GM21447 (cell line): ENCODE results near the gene SLC44A5.
"Not testable (repeated sequence)": the region's sequence is repeated elsewhere in the genome, so short reads cannot be mapped to it uniquely, and the experiment has no call there.

Source experiments
- ATAC-seq: cut with Tn5 transposase; IDR thresholded peaks from one replicate; pipeline ENCODE4 v1.9.1; 2021; ENCODE audit not compliant: unreplicated experiment

SLC44A5 gene

GRCh38 chr1:75292013-75292412, 318.9 kb downstream of the SLC44A5 start:
- ATAC-seq, result no peak

DNA sequence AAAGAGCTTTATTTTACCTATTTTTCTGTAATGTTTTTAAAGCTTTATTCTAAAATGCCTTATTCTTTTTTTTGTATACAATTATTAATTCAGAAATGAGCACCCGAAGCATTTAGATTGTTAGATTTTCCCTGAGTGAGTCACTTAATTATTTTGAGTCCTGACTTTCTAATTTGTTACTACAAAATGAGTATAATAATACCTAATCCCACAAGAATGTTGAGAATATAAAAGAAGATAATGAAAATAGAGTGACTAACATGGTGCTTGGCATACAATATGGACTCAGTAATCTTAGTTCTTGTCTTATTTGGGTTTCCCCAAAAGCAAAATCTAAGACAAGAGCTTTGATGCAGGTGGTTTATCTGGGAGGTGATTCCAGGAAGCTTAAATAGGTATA, 334.5 kb downstream of the SLC44A5 start:
- ATAC-seq, result no peak

- ATAC-seq, result no peak
Observed at GRCh38 chr1:75275631-75276030, 335.3 kb downstream of the SLC44A5 start.

DNA sequence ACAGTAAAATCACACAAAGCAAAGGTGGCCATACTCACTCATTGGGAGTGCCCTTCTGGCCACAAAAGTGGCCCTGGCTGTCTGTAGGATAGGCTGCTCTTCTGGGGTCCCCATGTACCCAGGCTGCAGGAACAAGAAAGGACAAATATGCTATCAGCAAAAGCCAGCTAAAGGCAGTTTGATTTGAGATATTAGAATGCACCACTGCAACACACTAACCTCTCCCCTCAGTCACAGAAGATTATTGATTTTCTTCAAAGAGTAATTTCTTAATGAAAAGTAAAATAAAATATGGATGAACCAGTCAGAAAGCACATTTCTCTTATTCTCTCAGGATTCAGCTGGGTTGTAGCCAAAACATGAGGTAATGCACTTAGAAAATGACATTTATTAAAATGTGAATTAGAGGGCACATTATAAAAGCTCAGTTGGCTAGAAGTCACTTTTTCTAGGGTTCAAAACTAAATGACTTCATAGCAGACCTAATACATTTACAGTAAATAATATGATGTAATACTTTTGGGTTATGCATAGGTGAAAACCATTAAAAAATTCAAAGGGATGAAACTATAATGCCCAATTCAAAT, 335.9 kb downstream of the SLC44A5 start:
- ATAC-seq, result no peak

GRCh38 chr1:75273110-75273509, 337.8 kb downstream of the SLC44A5 start:
- ATAC-seq, result no peak

GRCh38 chr1:75265792-75266191, 345.1 kb downstream of the SLC44A5 start:
- ATAC-seq, result peak; percentile 69

GRCh38 chr1:75264112-75264511, 346.8 kb downstream of the SLC44A5 start:
- no peak for ATAC-seq

GRCh38 chr1:75263616-75264015, 347.3 kb downstream of the SLC44A5 start:
- not testable (repeated sequence) for ATAC-seq

DNA sequence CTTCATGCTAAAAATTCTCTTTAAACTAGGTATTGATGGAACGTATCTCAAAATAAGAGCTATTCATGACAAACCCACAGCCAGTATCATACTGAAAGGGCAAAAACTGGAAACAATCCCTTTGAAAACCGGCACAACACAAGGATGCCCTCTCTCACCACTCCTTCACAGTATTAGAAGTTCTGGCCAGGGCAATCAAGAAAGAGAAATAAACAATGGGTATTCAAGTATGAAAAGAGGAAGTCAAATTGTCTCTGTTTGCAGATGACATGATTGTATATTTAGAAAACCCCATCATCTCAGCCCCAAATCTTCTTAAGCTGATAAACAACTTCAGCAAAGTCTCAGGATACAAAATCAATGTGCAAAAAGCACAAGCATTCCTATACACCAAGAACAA, 349.0 kb downstream of the SLC44A5 start:
- not testable (repeated sequence) for ATAC-seq

DNA sequence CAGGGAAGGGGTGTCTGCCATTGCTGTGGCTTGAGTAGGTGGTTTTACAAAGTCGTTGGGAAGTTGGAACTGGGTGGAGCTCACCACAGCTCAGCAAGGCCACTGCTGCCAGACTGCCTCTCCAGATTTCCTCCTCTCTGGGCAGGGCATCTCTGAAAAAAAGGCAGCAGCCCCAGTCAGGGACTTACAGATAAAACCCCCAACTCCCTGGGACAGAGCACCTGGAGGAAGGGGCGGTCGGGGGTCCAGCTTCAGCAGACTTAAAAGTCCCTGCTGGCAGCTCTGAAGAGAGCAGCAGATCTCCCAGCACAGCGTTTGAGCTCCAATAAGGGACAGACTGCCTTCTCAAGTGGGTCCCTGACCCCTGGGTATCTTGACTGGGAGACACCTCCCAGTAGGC, 352.6 kb downstream of the SLC44A5 start:
- no peak for ATAC-seq

- no peak for ATAC-seq
Observed at GRCh38 chr1:75257424-75257823, 353.5 kb downstream of the SLC44A5 start.

GRCh38 chr1:75250114-75250513, 360.8 kb downstream of the SLC44A5 start:
- ATAC-seq, result not testable (repeated sequence)

GRCh38 chr1:75245239-75245638, 365.7 kb downstream of the SLC44A5 start:
- no peak for ATAC-seq

- no peak for ATAC-seq
Observed at GRCh38 chr1:75243124-75243523, 367.8 kb downstream of the SLC44A5 start.

GRCh38 chr1:75237316-75237715, 373.6 kb downstream of the SLC44A5 start:
- no peak for ATAC-seq

DNA sequence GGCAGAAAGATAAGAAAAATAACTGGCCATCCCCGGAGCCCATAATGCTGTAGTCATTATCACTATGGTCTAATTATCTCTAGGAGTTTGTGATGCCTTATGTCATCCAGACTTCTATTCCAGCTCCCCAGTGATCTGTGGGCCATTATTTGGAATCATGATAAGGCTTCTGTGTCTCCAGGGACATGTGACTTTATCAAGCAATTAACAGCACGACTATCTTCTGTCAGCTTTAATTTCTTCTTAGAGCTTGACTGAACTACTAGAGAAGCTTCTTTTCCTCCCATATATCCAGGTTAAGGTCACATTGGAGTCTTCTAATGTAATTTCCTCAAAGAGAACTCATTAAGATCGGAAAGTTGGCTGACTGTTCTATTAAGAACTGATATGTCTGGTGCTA, 376.4 kb downstream of the SLC44A5 start:
- no peak for ATAC-seq

- peak; percentile 92 for ATAC-seq
Observed at GRCh38 chr1:75233302-75233929, 377.5 kb downstream of the SLC44A5 start.

- no peak for ATAC-seq
Observed at GRCh38 chr1:75220072-75220471, 390.8 kb downstream of the SLC44A5 start.

DNA sequence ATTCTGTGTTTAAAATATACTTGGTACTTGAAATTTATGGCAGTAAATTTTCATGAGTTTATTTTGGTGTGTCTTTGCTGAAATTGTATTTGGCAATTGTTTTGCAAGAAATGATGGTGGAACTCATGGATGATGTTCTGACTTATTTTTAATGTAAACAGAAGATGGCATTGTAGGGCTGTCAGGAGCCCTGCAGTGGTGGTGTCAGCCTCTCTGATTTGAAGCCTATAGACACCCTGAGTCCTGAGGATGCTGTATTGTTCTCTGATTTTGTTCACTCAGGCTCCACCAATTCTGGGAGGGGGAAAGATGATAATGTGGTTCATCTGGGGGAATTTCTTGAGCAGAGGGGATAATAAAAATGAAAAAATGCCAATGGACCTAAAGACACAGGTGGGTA, 396.9 kb downstream of the SLC44A5 start:
- ATAC-seq, result no peak

DNA sequence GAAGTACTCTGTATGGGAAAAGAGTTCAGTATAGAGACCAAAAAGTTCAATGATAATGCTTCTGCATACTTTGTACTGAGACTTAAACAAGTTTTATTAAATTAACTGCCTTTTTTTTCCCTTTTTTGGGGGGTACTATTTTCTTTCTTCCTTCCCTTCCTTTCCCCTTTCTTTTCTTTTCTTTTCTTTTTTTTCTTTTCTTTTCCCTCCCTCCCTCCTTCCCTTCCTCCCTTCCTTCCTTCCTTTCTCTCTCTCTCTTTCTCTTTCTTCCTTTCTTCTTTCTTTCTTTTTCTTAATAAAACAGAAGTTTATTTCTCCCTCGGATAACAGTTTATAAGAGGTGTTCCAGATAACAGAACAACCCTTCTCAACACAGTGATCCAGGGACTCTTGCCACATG, 399.3 kb downstream of the SLC44A5 start:
- ATAC-seq, result no peak

GRCh38 chr1:75208862-75209261, 402.1 kb downstream of the SLC44A5 start:
- ATAC-seq, result no peak

GRCh38 chr1:75203415-75204277, 407.3 kb downstream of the SLC44A5 start:
- peak; percentile 83 for ATAC-seq
